ENCODE results near the gene GIPC3. TPM values are rescaled to one million over a fixed set of nuclear protein-coding genes. Genes with fewer than 3 reads are reported as not detected.

Gene GIPC3
- polyA plus RNA-seq, 1 of the 3 experiments (the other 2 are of a cell fraction): 0.20 TPM

DNA sequence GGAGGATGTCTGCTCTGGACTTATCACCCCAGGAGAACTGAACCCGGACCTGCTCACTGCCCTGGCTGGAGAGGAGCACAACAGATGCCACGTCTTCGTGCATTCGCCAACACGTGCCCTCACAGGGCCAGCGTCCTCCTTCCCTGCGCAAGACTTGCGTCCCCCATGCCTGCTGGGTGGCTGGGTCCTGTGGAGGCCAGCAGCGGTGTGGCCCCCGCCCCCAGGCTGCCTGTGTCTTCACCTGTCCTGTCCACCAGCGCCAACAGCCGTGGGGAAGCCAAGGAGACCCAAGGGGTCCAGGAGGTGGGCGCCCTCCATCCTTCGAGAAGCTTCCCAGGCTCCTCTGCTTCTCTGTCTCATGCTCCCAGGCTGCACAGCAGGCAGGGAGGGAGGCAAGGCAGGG lies 49.7 kb upstream of the GIPC3 start:
- no peak overlapping the region for H3K27ac ChIP-seq (ENCODE audit: low read depth in 2 of 2, low read length in 1 of 2)
- WGBS (ENCODE audit: low lambda C conversion rate): 95% methylated on average over 4 of the region's 14 CpGs
- H3K9me2 ChIP-seq: no peaks in the 10 kb centered on the region
- POLR2A ChIA-PET: no interaction called here
- H2AFZ ChIP-seq (ENCODE audit: low read depth): no peak overlapping the region
- peaks cover 9% of the 10 kb centered on the region for H4K20me1 ChIP-seq (ENCODE audit: insufficient read depth)
- H3K4me2 ChIP-seq: no peak overlapping the region
- no peak overlapping the region for H3K4me3 ChIP-seq (ENCODE audit: low read depth in 2 of 2, low read length in 1 of 2)
- TF ChIP-seq TEAD4 (IDR thresholded peaks at IDR 0.05; ENCODE audit: borderline replicate concordance, insufficient read depth): no peak
- TF ChIP-seq TCF12 (IDR thresholded peaks at IDR 0.05): no peak
- no peak for TF ChIP-seq TAF1 (IDR thresholded peaks at IDR 0.05; ENCODE audit: borderline replicate concordance, low read depth, low read length)
- TF ChIP-seq MXI1 (IDR thresholded peaks at IDR 0.05; ENCODE audit: low read depth, low read length): no peak
- TF ChIP-seq YY1 (IDR thresholded peaks at IDR 0.05; ENCODE audit: low read depth): no peak
- TF ChIP-seq, protein P1, sequence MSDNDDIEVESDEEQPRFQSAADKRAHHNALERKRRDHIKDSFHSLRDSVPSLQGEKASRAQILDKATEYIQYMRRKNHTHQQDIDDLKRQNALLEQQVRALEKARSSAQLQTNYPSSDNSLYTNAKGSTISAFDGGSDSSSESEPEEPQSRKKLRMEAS (IDR thresholded peaks at IDR 0.05; ENCODE audit: low read depth): no peak
- no peak overlapping the region for H3K9ac ChIP-seq
- H3K36me3 ChIP-seq (replicated peaks in 1 of 2; ENCODE audit: control insufficient read depth in 1 of 2, insufficient read depth in 2 of 2, low read length in 1 of 2): peaks cover 0 to 49% of the 10 kb centered on the region in 2 experiments
- DNase-seq: no peak
- peaks cover 9% of the 10 kb centered on the region for H3F3A ChIP-seq (replicated peaks; ENCODE audit: insufficient read depth)
- no peaks in the 10 kb centered on the region for H3K79me2 ChIP-seq (ENCODE audit: insufficient read depth)
- CTCF ChIA-PET: interaction anchor here (2.4 kb wide), 1 partner anchor 10 kb away, joined by 16 read pairs; no protein-coding TSS in a partner anchor
- H3K27me3 ChIP-seq (ENCODE audit: insufficient read depth): no peaks in the 10 kb centered on the region
- no peaks in the 10 kb centered on the region; a peak in 1 of 4 replicates for H3K4me1 ChIP-seq (ENCODE audit: control insufficient read depth in 1 of 2, insufficient read depth in 2 of 2, low read depth in 1 of 2, low read length in 1 of 2)
- H3K9me3 ChIP-seq: no peaks in the 10 kb centered on the region

DNA sequence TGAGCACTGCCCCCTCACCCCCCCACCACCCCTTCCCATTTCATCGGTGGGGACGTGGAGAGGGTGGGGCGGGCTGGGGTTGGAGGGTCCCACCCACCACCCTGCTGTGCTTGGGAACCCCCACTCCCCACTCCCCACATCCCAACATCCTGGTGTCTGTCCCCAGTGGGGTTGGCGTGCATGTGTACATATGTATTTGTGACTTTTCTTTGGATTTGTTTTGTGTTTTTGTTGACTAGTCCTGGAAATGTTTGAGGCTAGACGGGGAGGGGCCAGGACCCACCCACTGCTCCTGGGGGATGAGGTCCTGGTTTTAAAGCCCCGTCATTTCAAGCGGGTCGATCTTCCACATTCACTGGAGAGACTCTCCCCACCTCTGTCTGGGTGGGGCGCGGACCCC lies 49.3 kb upstream of the GIPC3 start:
- H3K4me2 ChIP-seq: no peak overlapping the region
- no peaks in the 10 kb centered on the region for H3K9me3 ChIP-seq
- no peak overlapping the region for H2AFZ ChIP-seq (ENCODE audit: low read depth)
- no peak overlapping the region for H3K9ac ChIP-seq
- CTCF ChIA-PET: interaction anchor here (1.2 to 2.4 kb wide), 3 partner anchors 10 to 20 kb away, joined by 3 to 16 read pairs (median 3); no protein-coding TSS in a partner anchor
- H3K4me3 ChIP-seq (ENCODE audit: low read depth in 2 of 2, low read length in 1 of 2): no peak overlapping the region
- no peak overlapping the region; a peak in 1 of 4 replicates for H3K27ac ChIP-seq (ENCODE audit: low read depth in 2 of 2, low read length in 1 of 2)
- POLR2A ChIA-PET: interaction anchor here (1.5 kb wide), 1 partner anchor 9 kb away, joined by 3 read pairs; no protein-coding TSS in a partner anchor
- H3K4me1 ChIP-seq (ENCODE audit: control insufficient read depth in 1 of 2, insufficient read depth in 2 of 2, low read depth in 1 of 2, low read length in 1 of 2): no peaks in the 10 kb centered on the region; a peak in 1 of 4 replicates
- H3K79me2 ChIP-seq (ENCODE audit: insufficient read depth): no peaks in the 10 kb centered on the region
- no peaks in the 10 kb centered on the region for H3K27me3 ChIP-seq (ENCODE audit: insufficient read depth)
- no peaks in the 10 kb centered on the region for H3K9me2 ChIP-seq
- H3K36me3 ChIP-seq (replicated peaks in 1 of 2; ENCODE audit: control insufficient read depth in 1 of 2, insufficient read depth in 2 of 2, low read length in 1 of 2): peaks cover 0 to 45% of the 10 kb centered on the region in 2 experiments
- WGBS (ENCODE audit: low lambda C conversion rate): 95% methylated on average over 7 of the region's 10 CpGs
- peaks cover 9% of the 10 kb centered on the region for H4K20me1 ChIP-seq (ENCODE audit: insufficient read depth)
- DNase-seq: no peak
- peaks cover 9% of the 10 kb centered on the region for H3F3A ChIP-seq (replicated peaks; ENCODE audit: insufficient read depth)
- TF ChIP-seq, protein P2, sequence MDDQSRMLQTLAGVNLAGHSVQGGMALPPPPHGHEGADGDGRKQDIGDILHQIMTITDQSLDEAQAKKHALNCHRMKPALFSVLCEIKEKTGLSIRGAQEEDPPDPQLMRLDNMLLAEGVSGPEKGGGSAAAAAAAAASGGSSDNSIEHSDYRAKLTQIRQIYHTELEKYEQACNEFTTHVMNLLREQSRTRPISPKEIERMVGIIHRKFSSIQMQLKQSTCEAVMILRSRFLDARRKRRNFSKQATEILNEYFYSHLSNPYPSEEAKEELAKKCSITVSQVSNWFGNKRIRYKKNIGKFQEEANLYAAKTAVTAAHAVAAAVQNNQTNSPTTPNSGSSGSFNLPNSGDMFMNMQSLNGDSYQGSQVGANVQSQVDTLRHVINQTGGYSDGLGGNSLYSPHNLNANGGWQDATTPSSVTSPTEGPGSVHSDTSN (IDR thresholded peaks at IDR 0.05): no peak
- TF ChIP-seq MXI1 (IDR thresholded peaks at IDR 0.05; ENCODE audit: low read depth, low read length) (no peak), NFIC (IDR thresholded peaks at IDR 0.05; ENCODE audit: borderline replicate concordance) (no peak), FOXM1 (IDR thresholded peaks at IDR 0.05; ENCODE audit: low read depth) (no peak), TAF1 (IDR thresholded peaks at IDR 0.05; ENCODE audit: borderline replicate concordance, low read depth, low read length) (no peak), RXRA (IDR thresholded peaks at IDR 0.05; ENCODE audit: borderline replicate concordance, low read depth) (no peak), FOXJ3 (CRISPR knock-in tag; IDR thresholded peaks at IDR 0.05) (no peak), NRF1 (IDR thresholded peaks at IDR 0.05; ENCODE audit: low read depth, low read length) (no peak), RFX5 (IDR thresholded peaks at IDR 0.05; ENCODE audit: low read length) (no peak), SMC3 (IDR thresholded peaks at IDR 0.05; ENCODE audit: low read depth, low read length) (no peak)
- TF ChIP-seq, protein P3, sequence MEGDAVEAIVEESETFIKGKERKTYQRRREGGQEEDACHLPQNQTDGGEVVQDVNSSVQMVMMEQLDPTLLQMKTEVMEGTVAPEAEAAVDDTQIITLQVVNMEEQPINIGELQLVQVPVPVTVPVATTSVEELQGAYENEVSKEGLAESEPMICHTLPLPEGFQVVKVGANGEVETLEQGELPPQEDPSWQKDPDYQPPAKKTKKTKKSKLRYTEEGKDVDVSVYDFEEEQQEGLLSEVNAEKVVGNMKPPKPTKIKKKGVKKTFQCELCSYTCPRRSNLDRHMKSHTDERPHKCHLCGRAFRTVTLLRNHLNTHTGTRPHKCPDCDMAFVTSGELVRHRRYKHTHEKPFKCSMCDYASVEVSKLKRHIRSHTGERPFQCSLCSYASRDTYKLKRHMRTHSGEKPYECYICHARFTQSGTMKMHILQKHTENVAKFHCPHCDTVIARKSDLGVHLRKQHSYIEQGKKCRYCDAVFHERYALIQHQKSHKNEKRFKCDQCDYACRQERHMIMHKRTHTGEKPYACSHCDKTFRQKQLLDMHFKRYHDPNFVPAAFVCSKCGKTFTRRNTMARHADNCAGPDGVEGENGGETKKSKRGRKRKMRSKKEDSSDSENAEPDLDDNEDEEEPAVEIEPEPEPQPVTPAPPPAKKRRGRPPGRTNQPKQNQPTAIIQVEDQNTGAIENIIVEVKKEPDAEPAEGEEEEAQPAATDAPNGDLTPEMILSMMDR (IDR thresholded peaks at IDR 0.05): no peak
- TF ChIP-seq, protein P4, sequence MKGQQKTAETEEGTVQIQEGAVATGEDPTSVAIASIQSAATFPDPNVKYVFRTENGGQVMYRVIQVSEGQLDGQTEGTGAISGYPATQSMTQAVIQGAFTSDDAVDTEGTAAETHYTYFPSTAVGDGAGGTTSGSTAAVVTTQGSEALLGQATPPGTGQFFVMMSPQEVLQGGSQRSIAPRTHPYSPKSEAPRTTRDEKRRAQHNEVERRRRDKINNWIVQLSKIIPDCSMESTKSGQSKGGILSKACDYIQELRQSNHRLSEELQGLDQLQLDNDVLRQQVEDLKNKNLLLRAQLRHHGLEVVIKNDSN (IDR thresholded peaks at IDR 0.05; ENCODE audit: borderline replicate concordance, low read depth): no peak
- TF ChIP-seq, protein P5, sequence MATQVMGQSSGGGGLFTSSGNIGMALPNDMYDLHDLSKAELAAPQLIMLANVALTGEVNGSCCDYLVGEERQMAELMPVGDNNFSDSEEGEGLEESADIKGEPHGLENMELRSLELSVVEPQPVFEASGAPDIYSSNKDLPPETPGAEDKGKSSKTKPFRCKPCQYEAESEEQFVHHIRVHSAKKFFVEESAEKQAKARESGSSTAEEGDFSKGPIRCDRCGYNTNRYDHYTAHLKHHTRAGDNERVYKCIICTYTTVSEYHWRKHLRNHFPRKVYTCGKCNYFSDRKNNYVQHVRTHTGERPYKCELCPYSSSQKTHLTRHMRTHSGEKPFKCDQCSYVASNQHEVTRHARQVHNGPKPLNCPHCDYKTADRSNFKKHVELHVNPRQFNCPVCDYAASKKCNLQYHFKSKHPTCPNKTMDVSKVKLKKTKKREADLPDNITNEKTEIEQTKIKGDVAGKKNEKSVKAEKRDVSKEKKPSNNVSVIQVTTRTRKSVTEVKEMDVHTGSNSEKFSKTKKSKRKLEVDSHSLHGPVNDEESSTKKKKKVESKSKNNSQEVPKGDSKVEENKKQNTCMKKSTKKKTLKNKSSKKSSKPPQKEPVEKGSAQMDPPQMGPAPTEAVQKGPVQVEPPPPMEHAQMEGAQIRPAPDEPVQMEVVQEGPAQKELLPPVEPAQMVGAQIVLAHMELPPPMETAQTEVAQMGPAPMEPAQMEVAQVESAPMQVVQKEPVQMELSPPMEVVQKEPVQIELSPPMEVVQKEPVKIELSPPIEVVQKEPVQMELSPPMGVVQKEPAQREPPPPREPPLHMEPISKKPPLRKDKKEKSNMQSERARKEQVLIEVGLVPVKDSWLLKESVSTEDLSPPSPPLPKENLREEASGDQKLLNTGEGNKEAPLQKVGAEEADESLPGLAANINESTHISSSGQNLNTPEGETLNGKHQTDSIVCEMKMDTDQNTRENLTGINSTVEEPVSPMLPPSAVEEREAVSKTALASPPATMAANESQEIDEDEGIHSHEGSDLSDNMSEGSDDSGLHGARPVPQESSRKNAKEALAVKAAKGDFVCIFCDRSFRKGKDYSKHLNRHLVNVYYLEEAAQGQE (IDR thresholded peaks at IDR 0.05; ENCODE audit: low read depth, low read length): no peak
- TF ChIP-seq, protein P6, sequence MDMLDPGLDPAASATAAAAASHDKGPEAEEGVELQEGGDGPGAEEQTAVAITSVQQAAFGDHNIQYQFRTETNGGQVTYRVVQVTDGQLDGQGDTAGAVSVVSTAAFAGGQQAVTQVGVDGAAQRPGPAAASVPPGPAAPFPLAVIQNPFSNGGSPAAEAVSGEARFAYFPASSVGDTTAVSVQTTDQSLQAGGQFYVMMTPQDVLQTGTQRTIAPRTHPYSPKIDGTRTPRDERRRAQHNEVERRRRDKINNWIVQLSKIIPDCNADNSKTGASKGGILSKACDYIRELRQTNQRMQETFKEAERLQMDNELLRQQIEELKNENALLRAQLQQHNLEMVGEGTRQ (IDR thresholded peaks at IDR 0.05; ENCODE audit: borderline replicate concordance, low read depth, low read length): no peak

All from SK-N-SH (cell line).